ENCODE data around the gene CEP192.

DNA sequence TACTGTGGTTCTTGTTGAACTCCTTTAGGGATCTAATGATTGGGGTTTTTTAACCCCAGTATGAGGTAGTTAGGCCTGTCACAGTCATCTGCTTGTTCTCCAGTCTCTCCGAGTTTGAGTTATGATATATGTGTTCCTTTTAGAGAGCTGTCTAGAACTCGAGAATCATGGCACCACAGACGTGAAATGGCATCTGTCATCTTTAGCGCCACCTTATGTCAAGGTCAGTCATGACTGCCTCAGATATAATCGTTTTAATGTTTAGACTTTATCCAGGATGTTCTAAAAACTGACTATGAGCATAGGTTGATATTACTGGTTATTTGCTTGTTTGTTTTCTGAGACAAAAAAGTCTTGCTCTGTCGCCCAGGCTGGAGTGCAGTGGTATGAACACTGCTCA, 112.2 kb downstream of the CEP192 start:
- no peak for TF ChIP-seq EP300 (IDR thresholded peaks at IDR 0.05; ENCODE audit: borderline replicate concordance)
- TF ChIP-seq, protein P1, sequence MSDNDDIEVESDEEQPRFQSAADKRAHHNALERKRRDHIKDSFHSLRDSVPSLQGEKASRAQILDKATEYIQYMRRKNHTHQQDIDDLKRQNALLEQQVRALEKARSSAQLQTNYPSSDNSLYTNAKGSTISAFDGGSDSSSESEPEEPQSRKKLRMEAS (IDR thresholded peaks at IDR 0.05), result no peak
- TF ChIP-seq TEAD4 (IDR thresholded peaks at IDR 0.05), result no peak
